H7 (cell line): ENCODE data around the gene CAPN13. TPM values are rescaled to one million over a fixed set of nuclear protein-coding genes. Genes with fewer than 3 reads are reported as not detected.

ENCODE experiments used
- DNase-seq: peaks from one replicate; pipeline ENCODE4 v3.0.0; 2012
- H3K27me3 ChIP-seq: 2 replicates; pipeline ENCODE4 v1.6.0; 2011; ENCODE audit warnings: mild to moderate bottlenecking, low read length; ENCODE audit not compliant: control insufficient read depth, insufficient read depth
- H3K36me3 ChIP-seq: replicated peaks from 2 replicates; pipeline ENCODE4 v1.5.1; 2011; ENCODE audit warnings: low read length; ENCODE audit not compliant: control insufficient read depth, insufficient read depth
- H3K4me3 ChIP-seq: 2 replicates; pipeline ENCODE4 v1.5.1; 2011; ENCODE audit warnings: low read depth, mild to moderate bottlenecking, control low read depth, low read length, moderate library complexity; ENCODE audit not compliant: insufficient read depth
- total RNA-seq: library from RNA; depleted of rRNA; stranded (reverse); fragments of >200 nt; shearing (Covaris generic); gene quantifications from 2 replicates; pipeline ENCODE4 v1.2.3, GENCODE V29; 2014

CAPN13 gene
- total RNA-seq, 1 experiment from 2014 or later, result 0.55 TPM

- no peaks in the 10 kb centered on the region; the same call in 1 of the 2 replicates for H3K36me3 ChIP-seq
- H3K4me3 ChIP-seq, result no peak overlapping the region
- H3K27me3 ChIP-seq, result no peaks in the 10 kb centered on the region
- no peak for DNase-seq
Observed at GRCh38 chr2:30761226-30761625, 46.0 kb downstream of the CAPN13 start.

GRCh38 chr2:30759481-30759880 is 47.8 kb downstream of the CAPN13 start:
- DNase-seq, result no peak
- Histone ChIP-seq H3K4me3 (no peak overlapping the region), H3K36me3 (no peaks in the 10 kb centered on the region; the same call in 1 of the 2 replicates), H3K27me3 (no peaks in the 10 kb centered on the region)

- Histone ChIP-seq H3K36me3 (no peaks in the 10 kb centered on the region; the same call in 1 of the 2 replicates), H3K27me3 (no peaks in the 10 kb centered on the region), H3K4me3 (no peak overlapping the region)
- no peak for DNase-seq
Observed at GRCh38 chr2:30758191-30758651, 49.0 kb downstream of the CAPN13 start.

GRCh38 chr2:30757749-30758148 is 49.5 kb downstream of the CAPN13 start:
- Histone ChIP-seq H3K4me3 (no peak overlapping the region), H3K36me3 (no peaks in the 10 kb centered on the region; the same call in 1 of the 2 replicates), H3K27me3 (no peaks in the 10 kb centered on the region)
- DNase-seq, result no peak

- H3K27me3 ChIP-seq, result no peaks in the 10 kb centered on the region
- H3K4me3 ChIP-seq, result no peak overlapping the region
- no peak for DNase-seq
- no peaks in the 10 kb centered on the region; the same call in 1 of the 2 replicates for H3K36me3 ChIP-seq
Observed at GRCh38 chr2:30756971-30757370, 50.3 kb downstream of the CAPN13 start.

- H3K27me3 ChIP-seq, result no peaks in the 10 kb centered on the region
- DNase-seq, result no peak
- H3K4me3 ChIP-seq, result no peak overlapping the region
- no peaks in the 10 kb centered on the region; the same call in 1 of the 2 replicates for H3K36me3 ChIP-seq
Observed at GRCh38 chr2:30756051-30756719, 51.1 kb downstream of the CAPN13 start.

- DNase-seq, result no peak
- H3K4me3 ChIP-seq, result no peak overlapping the region
- H3K27me3 ChIP-seq, result no peaks in the 10 kb centered on the region
- H3K36me3 ChIP-seq, result no peaks in the 10 kb centered on the region; the same call in 1 of the 2 replicates
Observed at GRCh38 chr2:30753630-30754029, 53.6 kb downstream of the CAPN13 start.

- H3K27me3 ChIP-seq, result no peaks in the 10 kb centered on the region
- no peak for DNase-seq
- no peak overlapping the region for H3K4me3 ChIP-seq
- no peaks in the 10 kb centered on the region; the same call in 1 of the 2 replicates for H3K36me3 ChIP-seq
Observed at GRCh38 chr2:30752811-30753210, 54.4 kb downstream of the CAPN13 start.

GRCh38 chr2:30747206-30747605 is 60.0 kb downstream of the CAPN13 start:
- Histone ChIP-seq H3K4me3 (no peak overlapping the region), H3K27me3 (no peaks in the 10 kb centered on the region), H3K36me3 (no peaks in the 10 kb centered on the region; the same call in 1 of the 2 replicates)
- DNase-seq, result no peak

- no peak for DNase-seq
- Histone ChIP-seq H3K4me3 (no peak overlapping the region), H3K27me3 (no peaks in the 10 kb centered on the region), H3K36me3 (no peaks in the 10 kb centered on the region; the same call in 1 of the 2 replicates)
Observed at GRCh38 chr2:30744823-30745222, 62.4 kb downstream of the CAPN13 start.

- no peak for DNase-seq
- Histone ChIP-seq H3K27me3 (no peaks in the 10 kb centered on the region), H3K4me3 (no peak overlapping the region), H3K36me3 (no peaks in the 10 kb centered on the region)
Observed at GRCh38 chr2:30741576-30741975, 65.7 kb downstream of the CAPN13 start.

GRCh38 chr2:30738141-30738911 is 68.9 kb downstream of the CAPN13 start:
- H3K4me3 ChIP-seq, result no peak overlapping the region
- no peaks in the 10 kb centered on the region for H3K27me3 ChIP-seq
- no peaks in the 10 kb centered on the region for H3K36me3 ChIP-seq
- DNase-seq, result no peak

- DNase-seq, result no peak
- no peak overlapping the region for H3K4me3 ChIP-seq
- no peaks in the 10 kb centered on the region for H3K27me3 ChIP-seq
Observed at GRCh38 chr2:30737326-30737610, 70.0 kb downstream of the CAPN13 start.

GRCh38 chr2:30736461-30737325 is 70.6 kb downstream of the CAPN13 start:
- Histone ChIP-seq H3K27me3 (no peaks in the 10 kb centered on the region), H3K4me3 (no peak overlapping the region), H3K36me3 (no peaks in the 10 kb centered on the region)
- DNase-seq, result no peak

More at GRCh38 chr2:30737326-30737610, 70.0 kb downstream of the CAPN13 start:
- H3K36me3 ChIP-seq, result no peaks in the 10 kb centered on the region
